PFSK-1 (cell line): ENCODE measurements around the gene CSDE1.

Source experiments
- FOXP2 ChIP-seq: optimal IDR thresholded peaks from 2 replicates; pipeline ENCODE3; 2011; ENCODE audit warnings: borderline replicate concordance, control low read depth, inconsistent platforms; ENCODE audit not compliant: insufficient read depth; ENCODE audit errors: extremely low read length, extremely low read depth
- POLR2AphosphoS5 ChIP-seq: IDR thresholded peaks from 2 replicates; pipeline ENCODE4 v1.6.1; 2012; ENCODE audit warnings: low read depth, mild to moderate bottlenecking, control low read depth, low read length, moderate library complexity
- SIN3A ChIP-seq: IDR thresholded peaks from 2 replicates; pipeline ENCODE4 v1.6.1; 2012; ENCODE audit warnings: mild to moderate bottlenecking, low read length, moderate library complexity, borderline replicate concordance; ENCODE audit not compliant: insufficient read depth
- TAF1 ChIP-seq: IDR thresholded peaks from 2 replicates; pipeline ENCODE4 v1.6.1; 2012; ENCODE audit warnings: low read length, control low read depth, borderline replicate concordance; ENCODE audit not compliant: insufficient read depth
- TF ChIP-seq, protein P1 (sequence below), 2 experiments: IDR thresholded peaks; 2 replicates each; pipeline versions ENCODE4 v1.6.1 to v1.8.0; 2011 to 2012; ENCODE audit warnings: low read depth in 2 of 2, low read length in 2 of 2, control low read depth in 1 of 2, inconsistent platforms in 1 of 2, mild to moderate bottlenecking in 1 of 2, moderate library complexity in 1 of 2; ENCODE audit not compliant: insufficient read depth in 1 of 2

The CSDE1 gene

DNA sequence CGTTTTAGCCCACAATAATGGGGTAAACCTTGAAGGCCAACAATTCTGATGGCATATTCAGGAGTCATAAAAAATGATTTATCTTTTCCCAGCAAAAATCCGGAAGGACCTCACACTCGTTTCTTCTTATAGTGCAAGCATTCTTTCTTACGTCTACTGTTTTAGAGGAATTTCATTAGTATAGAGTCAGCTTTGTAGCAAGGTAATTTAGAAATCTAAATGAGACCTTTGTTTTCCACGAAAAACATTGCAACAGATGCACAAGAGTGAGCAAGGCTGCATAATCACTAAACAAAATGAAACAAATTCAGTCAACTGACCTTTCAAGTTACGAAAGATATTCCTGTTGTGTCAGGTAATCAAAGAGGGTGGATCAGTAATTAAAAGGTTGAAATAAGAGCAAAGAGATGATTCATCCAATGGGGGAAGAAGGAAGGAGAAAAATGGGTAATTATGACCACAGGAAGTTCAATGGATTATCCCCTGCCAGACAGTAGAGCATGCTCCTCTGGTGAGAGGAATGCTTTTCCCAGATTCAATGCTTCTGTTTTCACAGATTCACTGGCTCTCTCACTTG lies 560 bp upstream of the CSDE1 start:
- no peak for TF ChIP-seq SIN3A
- no peak for TF ChIP-seq TAF1
- TF ChIP-seq POLR2AphosphoS5: no peak
- TF ChIP-seq FOXP2: no peak
- TF ChIP-seq, protein P1, sequence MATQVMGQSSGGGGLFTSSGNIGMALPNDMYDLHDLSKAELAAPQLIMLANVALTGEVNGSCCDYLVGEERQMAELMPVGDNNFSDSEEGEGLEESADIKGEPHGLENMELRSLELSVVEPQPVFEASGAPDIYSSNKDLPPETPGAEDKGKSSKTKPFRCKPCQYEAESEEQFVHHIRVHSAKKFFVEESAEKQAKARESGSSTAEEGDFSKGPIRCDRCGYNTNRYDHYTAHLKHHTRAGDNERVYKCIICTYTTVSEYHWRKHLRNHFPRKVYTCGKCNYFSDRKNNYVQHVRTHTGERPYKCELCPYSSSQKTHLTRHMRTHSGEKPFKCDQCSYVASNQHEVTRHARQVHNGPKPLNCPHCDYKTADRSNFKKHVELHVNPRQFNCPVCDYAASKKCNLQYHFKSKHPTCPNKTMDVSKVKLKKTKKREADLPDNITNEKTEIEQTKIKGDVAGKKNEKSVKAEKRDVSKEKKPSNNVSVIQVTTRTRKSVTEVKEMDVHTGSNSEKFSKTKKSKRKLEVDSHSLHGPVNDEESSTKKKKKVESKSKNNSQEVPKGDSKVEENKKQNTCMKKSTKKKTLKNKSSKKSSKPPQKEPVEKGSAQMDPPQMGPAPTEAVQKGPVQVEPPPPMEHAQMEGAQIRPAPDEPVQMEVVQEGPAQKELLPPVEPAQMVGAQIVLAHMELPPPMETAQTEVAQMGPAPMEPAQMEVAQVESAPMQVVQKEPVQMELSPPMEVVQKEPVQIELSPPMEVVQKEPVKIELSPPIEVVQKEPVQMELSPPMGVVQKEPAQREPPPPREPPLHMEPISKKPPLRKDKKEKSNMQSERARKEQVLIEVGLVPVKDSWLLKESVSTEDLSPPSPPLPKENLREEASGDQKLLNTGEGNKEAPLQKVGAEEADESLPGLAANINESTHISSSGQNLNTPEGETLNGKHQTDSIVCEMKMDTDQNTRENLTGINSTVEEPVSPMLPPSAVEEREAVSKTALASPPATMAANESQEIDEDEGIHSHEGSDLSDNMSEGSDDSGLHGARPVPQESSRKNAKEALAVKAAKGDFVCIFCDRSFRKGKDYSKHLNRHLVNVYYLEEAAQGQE (IDR thresholded peaks at IDR 0.05; ENCODE audit: insufficient read depth in 1 of 2, low read depth in 2 of 2, low read length in 2 of 2): no peak

DNA sequence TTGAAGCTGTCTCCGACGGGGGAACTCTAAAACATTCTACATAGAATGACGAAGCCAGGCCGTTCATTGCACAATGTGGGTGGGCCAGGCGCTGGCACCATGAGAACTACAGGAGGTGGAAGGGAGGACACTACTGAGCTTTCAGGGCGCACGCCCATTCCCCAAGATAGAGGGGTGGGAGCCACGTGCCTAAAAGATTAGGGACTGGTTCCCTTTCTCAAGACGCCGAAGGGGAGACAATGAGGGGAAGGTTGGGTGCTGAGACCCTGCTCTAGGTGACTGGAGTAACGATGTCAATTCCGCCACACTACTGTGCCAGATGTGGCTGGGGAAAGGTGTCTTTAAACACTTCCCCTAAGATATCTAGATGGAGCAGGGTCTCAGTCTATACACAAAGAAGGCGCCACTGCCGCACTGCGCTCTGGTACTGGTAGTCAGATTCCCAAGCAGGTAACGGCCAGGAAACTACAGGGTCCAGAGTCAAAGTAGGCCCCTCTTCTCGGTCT lies 782 bp downstream of the CSDE1 start:
- TF ChIP-seq TAF1: no peak
- TF ChIP-seq SIN3A: no peak
- TF ChIP-seq, protein P1 (IDR thresholded peaks at IDR 0.05; ENCODE audit: insufficient read depth in 1 of 2, low read depth in 2 of 2, low read length in 2 of 2): no peak
- no peak for TF ChIP-seq FOXP2
- TF ChIP-seq POLR2AphosphoS5: no peak; the same call in 1 of the 2 replicates

DNA sequence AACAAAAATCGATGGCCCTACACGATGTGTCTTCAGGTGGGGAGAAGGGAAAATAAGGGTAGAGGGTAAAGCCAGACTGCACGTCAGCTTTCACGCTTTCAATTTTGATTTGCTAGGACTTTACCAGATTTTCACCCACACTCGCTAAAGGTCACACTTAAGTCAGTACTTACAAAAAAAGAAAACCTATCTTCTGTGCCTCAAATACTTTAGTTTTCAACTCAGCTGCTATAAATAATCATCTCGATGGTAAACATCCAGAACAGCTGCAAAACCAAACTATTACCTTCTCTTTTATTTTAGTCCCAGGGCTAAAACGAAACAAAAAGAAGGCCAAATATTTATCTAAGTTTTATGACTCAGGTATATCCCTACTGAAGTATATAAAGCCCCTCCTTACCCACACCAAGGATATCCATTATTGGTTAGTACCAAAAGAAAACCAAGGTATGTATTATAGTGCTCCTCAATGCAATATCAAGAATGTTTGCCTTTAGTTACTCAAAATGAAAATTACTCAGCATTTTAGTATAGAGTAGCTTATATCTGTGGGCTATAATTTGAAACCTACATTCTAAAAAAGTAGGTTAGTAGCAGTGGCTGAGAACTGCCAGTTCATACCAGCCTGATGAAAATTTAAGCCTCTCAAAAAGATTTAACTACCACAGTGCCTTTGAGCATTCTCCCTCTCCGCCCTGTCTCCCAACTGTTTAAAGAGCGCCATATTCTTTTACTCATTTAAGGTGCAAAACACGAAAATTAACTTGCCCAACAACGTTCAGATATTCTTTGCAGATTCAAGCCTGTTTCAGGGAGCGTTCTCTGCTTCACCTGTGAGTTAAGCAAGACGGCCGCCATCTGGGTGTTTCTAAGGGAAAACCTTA lies 1.5 kb downstream of the CSDE1 start:
- no peak for TF ChIP-seq TAF1
- TF ChIP-seq FOXP2: no peak
- no peak for TF ChIP-seq SIN3A
- TF ChIP-seq, protein P1 (IDR thresholded peaks at IDR 0.05; ENCODE audit: insufficient read depth in 1 of 2, low read depth in 2 of 2, low read length in 2 of 2): no peak
- TF ChIP-seq POLR2AphosphoS5: no peak

DNA sequence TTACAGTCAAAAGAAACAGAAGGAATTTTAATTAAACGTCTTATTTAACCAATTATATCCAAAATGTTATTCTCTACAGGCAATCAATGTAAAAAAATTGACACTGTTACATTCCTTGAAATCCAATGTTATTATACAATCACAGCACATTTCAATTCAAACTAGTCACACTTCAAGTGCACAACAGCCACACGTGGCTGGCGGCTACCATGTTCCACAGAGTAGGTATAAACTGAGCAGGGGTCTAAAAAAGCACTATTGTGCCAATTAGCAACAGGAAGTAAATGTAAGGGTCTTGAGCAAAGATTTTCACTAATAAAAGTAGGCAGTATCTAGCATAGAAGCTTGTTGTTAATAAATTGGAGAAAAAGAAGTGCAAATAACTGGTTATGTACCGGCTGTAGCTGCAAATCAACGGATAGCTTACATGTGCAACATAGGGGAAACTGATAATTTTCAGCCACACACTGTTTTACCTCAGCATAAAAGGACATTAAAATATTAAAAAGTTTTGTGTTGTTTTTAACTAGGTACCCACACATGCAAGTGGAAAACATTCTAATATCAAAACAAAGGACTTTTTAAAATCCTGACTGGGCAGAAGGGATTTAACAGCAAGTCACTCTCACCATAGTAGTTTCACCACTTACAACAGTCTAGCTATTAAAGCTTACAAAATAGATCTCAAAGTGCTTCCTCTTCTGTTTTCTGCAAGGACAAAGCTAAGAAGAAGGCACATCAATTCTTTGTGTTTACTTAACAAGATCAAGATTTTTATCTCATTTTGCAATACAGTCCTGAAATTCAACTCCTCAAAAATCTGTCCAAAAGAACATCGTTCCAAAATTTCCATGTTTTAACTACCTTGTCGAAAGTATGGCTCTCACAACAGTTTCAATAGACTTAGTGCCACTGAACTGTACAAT lies 2.5 kb downstream of the CSDE1 start:
- no peak for TF ChIP-seq SIN3A
- TF ChIP-seq TAF1: no peak
- TF ChIP-seq, protein P1 (IDR thresholded peaks at IDR 0.05; ENCODE audit: insufficient read depth in 1 of 2, low read depth in 2 of 2, low read length in 2 of 2): no peak
- no peak for TF ChIP-seq FOXP2
- TF ChIP-seq POLR2AphosphoS5: no peak
